Choroid plexus epithelial cell (primary cell): Measurements from ENCODE around the gene VMAC.

Source experiments
- DNase-seq: peaks from one replicate; pipeline ENCODE4 v3.0.0-alpha.2; 2010; ENCODE audit warnings: low read depth
- H3K4me3 ChIP-seq: 2 replicates; pipeline ENCODE4 v1.5.1; 2011; ENCODE audit warnings: low read depth, mild to moderate bottlenecking, control low read depth, low read length, moderate library complexity
- TF ChIP-seq, protein P1 (sequence below): conservative IDR thresholded peaks from 2 replicates; pipeline ENCODE4 v1.5.1; 2011; ENCODE audit warnings: low read depth, mild to moderate bottlenecking, control low read depth, inconsistent platforms, low read length, moderate library complexity

Gene VMAC

DNA sequence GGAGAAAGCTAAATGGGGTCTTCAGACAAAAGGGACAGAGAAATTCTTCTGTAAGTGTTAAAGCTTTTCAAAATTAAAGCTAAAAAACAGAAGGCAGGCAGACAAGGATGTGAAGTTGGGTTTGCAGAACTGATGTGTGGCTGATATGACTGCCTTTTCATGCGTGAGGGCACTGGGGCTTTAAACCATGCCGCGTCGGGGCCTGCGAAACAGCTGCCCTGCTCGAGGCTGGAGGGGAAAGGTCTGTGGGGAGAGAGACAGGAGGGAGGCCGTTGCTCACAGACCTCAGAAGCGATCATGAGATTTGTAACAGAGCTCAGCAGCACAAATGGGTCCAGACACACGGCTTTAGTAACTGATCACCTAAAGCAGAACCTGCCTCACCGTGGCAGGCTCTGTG is 32.9 kb downstream of the VMAC start:
- TF ChIP-seq, protein P1, sequence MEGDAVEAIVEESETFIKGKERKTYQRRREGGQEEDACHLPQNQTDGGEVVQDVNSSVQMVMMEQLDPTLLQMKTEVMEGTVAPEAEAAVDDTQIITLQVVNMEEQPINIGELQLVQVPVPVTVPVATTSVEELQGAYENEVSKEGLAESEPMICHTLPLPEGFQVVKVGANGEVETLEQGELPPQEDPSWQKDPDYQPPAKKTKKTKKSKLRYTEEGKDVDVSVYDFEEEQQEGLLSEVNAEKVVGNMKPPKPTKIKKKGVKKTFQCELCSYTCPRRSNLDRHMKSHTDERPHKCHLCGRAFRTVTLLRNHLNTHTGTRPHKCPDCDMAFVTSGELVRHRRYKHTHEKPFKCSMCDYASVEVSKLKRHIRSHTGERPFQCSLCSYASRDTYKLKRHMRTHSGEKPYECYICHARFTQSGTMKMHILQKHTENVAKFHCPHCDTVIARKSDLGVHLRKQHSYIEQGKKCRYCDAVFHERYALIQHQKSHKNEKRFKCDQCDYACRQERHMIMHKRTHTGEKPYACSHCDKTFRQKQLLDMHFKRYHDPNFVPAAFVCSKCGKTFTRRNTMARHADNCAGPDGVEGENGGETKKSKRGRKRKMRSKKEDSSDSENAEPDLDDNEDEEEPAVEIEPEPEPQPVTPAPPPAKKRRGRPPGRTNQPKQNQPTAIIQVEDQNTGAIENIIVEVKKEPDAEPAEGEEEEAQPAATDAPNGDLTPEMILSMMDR, result no peak
- no peak overlapping the region for H3K4me3 ChIP-seq
- DNase-seq, result no peak

DNA sequence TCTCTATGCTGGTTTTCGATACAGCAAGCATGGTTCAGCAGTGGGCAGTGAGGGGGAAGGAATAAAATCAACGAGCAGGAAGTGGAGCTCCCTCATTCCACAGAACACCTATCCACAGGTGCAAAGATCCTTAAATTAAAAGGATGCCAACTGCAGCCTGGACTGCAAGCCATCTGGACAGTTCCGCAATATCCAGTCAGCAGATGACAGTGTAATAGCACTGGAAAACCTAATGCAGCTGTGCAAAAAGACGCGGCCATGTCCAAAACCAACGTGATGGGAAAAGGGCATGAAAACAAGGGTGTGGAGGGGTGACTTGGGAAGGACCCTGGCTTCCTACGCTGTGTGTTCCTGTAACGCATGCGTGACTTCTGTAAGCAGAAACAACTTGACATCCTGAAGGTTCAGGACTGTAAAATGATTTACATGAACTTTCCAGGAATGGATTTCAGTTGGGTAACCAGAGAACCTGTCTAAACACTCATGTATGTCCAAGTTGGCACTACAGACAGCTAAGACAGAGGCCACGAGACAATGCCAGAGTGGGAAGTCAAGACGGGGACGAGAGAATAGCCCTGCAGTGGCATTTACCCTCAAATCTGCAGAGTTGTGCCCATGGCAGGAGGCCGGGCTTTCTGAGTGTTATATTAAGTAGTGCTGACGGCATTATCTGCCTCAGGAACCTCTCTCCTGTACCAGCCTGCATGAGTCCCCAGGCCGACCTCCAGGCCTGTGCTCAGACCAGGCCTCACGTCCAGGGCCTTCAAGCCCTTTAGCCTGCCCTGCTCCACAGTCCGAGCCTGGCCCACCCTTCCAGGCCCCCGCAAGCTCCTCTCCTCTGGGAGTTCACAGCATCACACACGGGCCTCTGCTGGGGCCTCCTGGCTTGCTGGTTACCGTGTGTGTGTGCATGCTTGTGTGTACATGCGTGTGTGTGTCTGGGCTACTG is 35.9 kb downstream of the VMAC start:
- no peak overlapping the region for H3K4me3 ChIP-seq
- DNase-seq, result no peak
- TF ChIP-seq, protein P1, result no peak

DNA sequence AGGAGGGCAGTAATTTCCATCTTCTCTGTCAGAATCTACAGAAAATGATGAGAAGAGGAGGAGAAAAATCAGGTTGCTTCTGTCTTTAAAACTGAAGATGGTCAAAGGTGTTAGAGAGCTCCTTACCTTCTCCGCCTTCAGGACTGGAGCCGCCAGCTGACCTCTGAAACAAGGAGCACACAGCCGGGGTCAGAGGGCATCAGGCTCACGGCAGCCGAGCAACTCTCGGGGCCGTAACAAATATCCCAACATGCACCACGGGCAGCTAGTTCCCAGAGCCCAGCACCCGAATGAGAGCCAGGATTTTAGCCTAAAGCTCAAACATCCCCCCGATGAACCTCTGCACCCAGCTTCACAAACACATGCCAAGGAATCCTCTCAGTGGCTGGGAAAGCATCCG is 37.0 kb downstream of the VMAC start:
- TF ChIP-seq, protein P1, result no peak
- DNase-seq, result no peak
- H3K4me3 ChIP-seq, result no peak overlapping the region

DNA sequence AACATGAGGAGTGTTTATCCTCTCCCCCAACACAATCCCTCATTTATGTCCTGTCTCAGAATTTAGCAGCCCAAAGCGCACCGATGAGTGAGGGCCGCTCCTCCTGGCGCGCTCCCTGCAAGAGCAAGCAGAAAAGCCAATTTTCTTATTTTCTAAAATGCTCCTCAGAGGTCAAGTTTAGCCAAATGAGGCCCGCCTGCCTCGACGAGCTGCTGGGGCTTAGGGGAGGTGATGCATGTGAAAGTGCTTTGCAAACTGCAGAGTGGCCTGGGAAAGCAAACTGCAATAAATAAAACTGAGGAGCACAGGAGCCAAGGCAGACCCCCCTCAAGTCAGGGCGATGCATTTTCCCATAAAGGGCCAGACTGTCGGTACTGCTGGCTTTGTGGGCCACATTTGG is 38.4 kb downstream of the VMAC start:
- TF ChIP-seq, protein P1, result no peak
- H3K4me3 ChIP-seq, result no peak overlapping the region
- DNase-seq, result no peak

DNA sequence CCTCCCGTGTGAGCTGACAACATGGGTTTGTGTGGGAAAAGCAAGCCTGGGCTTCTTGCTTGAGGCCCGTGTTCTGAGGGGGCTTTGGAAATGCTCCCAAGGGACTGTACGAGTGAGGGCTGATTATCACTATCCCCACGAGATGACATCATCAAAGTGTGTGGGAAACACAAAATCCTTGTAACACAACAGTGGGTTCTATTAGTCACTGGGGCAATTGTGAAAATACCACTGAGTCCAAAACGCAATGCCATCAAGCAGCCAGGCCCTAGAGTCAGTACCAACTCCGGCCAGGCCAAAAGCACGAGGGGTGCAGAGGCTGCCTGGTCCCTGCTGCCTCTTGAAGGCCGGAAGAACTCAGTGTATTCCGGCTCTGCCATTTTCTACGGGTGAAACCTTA is 39.0 kb downstream of the VMAC start:
- DNase-seq, result peak; percentile 51
- TF ChIP-seq, protein P1, result no peak
- no peak overlapping the region for H3K4me3 ChIP-seq

DNA sequence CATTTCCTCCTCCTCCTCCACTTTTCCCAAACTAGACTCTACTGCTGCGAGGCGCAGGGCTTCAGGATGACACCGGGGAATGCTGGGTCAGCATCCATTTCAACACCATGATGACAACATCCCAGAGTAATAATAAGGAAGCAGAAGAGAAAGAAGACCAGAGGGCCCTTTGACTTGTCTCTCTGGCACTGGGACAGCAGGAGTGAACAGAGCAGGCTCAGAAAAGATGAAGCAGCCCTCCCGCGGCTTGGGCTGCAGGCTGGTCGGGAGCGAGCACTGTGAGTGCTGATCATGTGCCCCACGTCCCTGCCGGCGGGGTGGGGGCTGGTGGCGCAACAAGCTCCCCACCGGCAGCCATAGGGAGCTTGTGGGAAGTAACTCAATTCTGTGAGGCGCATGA is 42.8 kb downstream of the VMAC start:
- DNase-seq, result peak; percentile 94
- no peak overlapping the region for H3K4me3 ChIP-seq
- TF ChIP-seq, protein P1, result no peak
